MM.1S (cell line): ENCODE measurements around the gene LRRC4C.

ENCODE experiments used
- EZH2 ChIP-seq: fragments of 300-600 bp; sonication (generic); optimal IDR thresholded peaks from 2 replicates; pipeline ENCODE3; 2017; ENCODE audit warnings: low read depth, mild to moderate bottlenecking, antibody characterized with exemption, low read length, mixed read lengths
- TF ChIP-seq, protein P1 (sequence below): fragments of 300-600 bp; sonication (generic); IDR thresholded peaks from 2 replicates; pipeline ENCODE4 v1.5.1; 2016; ENCODE audit warnings: antibody characterized with exemption, low read length, mixed read lengths

DNA sequence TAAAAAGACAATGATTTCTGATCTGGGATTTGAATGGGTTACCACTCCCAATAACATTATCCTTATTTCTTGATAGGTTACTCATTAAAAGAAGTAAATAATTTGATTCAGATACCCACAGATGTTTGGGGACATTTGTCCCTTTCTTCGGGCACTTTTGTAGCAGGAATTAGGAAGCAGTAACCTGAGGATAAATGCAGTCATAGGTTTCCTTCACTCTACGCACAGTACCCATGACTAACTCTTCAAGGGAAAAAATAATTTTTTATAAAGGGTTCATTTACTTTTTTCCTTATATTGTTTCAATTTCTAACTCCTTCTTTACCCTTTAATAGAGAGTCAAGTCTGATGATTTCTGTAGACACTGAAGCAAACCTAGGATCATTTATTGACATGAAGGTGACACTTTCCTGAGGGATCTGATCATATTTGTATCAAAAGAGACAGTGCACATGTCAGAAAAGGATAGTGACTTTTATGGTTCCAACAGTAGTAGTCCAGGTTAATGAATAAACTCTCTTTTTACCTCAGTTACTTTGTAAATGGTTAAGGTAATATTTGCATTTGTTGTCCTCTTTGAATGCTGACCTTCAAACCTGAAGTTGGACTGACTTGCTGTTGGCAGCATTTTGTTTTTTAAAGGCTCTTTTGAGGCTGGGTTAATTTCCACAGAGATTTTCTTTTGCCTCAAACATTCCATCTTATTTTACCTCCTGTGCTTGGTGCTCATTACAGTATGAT is 1072.0 kb downstream of the LRRC4C start:
- TF ChIP-seq, protein P1, sequence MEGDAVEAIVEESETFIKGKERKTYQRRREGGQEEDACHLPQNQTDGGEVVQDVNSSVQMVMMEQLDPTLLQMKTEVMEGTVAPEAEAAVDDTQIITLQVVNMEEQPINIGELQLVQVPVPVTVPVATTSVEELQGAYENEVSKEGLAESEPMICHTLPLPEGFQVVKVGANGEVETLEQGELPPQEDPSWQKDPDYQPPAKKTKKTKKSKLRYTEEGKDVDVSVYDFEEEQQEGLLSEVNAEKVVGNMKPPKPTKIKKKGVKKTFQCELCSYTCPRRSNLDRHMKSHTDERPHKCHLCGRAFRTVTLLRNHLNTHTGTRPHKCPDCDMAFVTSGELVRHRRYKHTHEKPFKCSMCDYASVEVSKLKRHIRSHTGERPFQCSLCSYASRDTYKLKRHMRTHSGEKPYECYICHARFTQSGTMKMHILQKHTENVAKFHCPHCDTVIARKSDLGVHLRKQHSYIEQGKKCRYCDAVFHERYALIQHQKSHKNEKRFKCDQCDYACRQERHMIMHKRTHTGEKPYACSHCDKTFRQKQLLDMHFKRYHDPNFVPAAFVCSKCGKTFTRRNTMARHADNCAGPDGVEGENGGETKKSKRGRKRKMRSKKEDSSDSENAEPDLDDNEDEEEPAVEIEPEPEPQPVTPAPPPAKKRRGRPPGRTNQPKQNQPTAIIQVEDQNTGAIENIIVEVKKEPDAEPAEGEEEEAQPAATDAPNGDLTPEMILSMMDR, result no peak
- TF ChIP-seq EZH2, result no peak
